ENCODE results near the gene ATP8B3. TPM values are rescaled to one million over a fixed set of nuclear protein-coding genes. Genes with fewer than 3 reads are reported as not detected.
A peak's percentile ranks its signal among the peaks of the same experiment; 100 is the strongest.

ATP8B3 gene
- total RNA-seq, 1 donor from 2014 or later = 0.69 TPM

DNA sequence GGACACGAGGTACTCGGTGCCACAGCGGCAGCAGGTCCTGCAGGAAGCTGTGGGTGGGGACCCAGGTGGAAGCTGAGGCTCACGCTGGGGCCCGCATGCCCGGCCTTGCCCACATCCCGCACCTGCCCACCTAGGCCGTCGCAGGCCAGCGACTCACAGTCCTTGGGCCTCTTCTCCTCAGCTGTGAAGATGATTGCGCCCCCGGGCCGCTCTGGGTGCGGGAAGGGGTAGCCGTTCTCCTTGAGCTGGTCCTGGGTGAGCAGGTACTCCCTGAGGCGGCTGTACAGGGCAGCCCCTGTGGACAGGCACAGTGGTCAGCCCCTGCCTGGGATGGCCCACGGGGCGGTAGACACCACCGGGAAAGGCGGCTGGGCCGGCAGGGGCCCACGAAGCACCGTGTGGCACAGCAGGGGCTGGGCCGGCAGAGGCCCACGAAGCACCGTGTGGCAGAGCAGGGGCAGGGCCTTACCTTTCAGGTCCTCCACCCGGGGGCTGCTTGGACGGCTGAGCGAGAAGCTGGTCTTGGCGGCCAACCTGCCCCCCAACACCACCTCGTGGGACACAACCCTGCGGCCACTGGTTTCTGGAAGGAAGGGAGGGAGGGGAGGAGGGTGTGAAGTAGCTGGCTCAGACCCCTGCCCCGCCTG is 6.6 kb upstream of the ATP8B3 start:
- Mint-ChIP-seq H3K27me3 (ENCODE audit: unreplicated experiment) (peaks cover 8% of the 10 kb centered on the region), H3K9me3 (ENCODE audit: unreplicated experiment) (no peaks in the 10 kb centered on the region), H3K4me3 (ENCODE audit: unreplicated experiment) (no peak overlapping the region), H3K36me3 (ENCODE audit: low read depth, unreplicated experiment) (peaks cover 5% of the 10 kb centered on the region), H3K27ac (ENCODE audit: unreplicated experiment) (no peak overlapping the region), H3K4me1 (ENCODE audit: unreplicated experiment) (no peaks in the 10 kb centered on the region)
- TF ChIP-seq CTCF (IDR thresholded peaks at IDR 0.05; ENCODE audit: unreplicated experiment) = no peak
- DNase-seq (ENCODE audit: low spot score) = no peak

GRCh38 chr19:1817553-1818179 is 5.6 kb upstream of the ATP8B3 start:
- Mint-ChIP-seq H3K4me1 (ENCODE audit: unreplicated experiment) (peaks cover 3% of the 10 kb centered on the region), H3K27ac (ENCODE audit: unreplicated experiment) (no peak overlapping the region), H3K27me3 (ENCODE audit: unreplicated experiment) (peaks cover 8% of the 10 kb centered on the region), H3K9me3 (ENCODE audit: unreplicated experiment) (no peaks in the 10 kb centered on the region), H3K4me3 (ENCODE audit: unreplicated experiment) (no peak overlapping the region), H3K36me3 (ENCODE audit: low read depth, unreplicated experiment) (peaks cover 5% of the 10 kb centered on the region)
- no peak for TF ChIP-seq CTCF (IDR thresholded peaks at IDR 0.05; ENCODE audit: unreplicated experiment)
- DNase-seq (ENCODE audit: low spot score) = no peak

DNA sequence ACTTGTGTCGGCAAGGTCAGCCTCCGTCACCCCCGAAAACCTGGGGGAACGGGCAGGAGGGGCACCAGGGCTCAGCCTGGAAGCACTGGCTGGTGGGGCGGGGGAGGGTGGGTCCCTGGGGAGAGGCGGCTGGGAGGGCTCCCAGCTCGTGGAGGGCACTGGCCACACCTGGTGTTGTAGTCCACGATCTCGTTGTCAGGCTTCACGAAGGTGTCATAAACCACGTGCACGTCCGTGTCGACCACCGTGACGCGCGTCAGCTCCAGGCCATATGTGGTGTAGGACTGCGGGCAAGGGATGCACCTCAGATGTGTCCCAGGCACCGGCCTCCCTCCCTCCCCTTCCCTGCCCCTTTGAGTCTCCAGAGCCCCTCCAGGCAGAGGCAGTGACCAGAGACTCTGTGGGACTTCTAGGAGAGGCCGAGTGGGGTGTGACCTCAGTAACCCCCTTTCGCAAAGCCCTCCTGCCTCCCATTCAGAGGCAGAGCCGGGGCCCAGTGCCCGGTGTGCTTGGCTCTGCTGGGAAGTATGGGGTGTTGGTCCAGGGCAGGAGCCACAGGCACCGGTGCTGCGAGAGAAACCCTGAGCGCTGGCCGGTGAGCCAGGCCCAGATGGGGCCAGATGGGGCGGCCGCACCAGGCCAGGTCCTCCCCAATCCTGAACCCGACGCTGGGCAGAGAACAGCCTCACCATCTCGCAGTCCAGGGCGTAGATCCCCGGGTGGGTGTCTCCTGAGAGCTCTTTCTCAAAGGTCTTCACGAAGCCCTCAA is 4.6 kb upstream of the ATP8B3 start:
- DNase-seq (ENCODE audit: low spot score) = no peak
- Mint-ChIP-seq H3K9me3 (ENCODE audit: unreplicated experiment) (no peaks in the 10 kb centered on the region), H3K4me3 (ENCODE audit: unreplicated experiment) (peak overlapping the region; percentile 21), H3K27ac (ENCODE audit: unreplicated experiment) (no peak overlapping the region), H3K4me1 (ENCODE audit: unreplicated experiment) (peaks cover 6% of the 10 kb centered on the region), H3K27me3 (ENCODE audit: unreplicated experiment) (peaks cover 8% of the 10 kb centered on the region), H3K36me3 (ENCODE audit: low read depth, unreplicated experiment) (peaks cover 5% of the 10 kb centered on the region)
- TF ChIP-seq CTCF (IDR thresholded peaks at IDR 0.05; ENCODE audit: unreplicated experiment) = no peak

GRCh38 chr19:1815605-1816529 is 3.8 kb upstream of the ATP8B3 start:
- no peak overlapping the region for H3K27ac Mint-ChIP-seq (ENCODE audit: unreplicated experiment)
- no peak for TF ChIP-seq CTCF (IDR thresholded peaks at IDR 0.05; ENCODE audit: unreplicated experiment)

More at GRCh38 chr19:1815605-1816529, 3.8 kb upstream of the ATP8B3 start:
- Mint-ChIP-seq H3K4me3 (ENCODE audit: unreplicated experiment) (no peak overlapping the region), H3K9me3 (ENCODE audit: unreplicated experiment) (no peaks in the 10 kb centered on the region), H3K4me1 (ENCODE audit: unreplicated experiment) (peaks cover 6% of the 10 kb centered on the region), H3K36me3 (ENCODE audit: low read depth, unreplicated experiment) (peaks cover 5% of the 10 kb centered on the region), H3K27me3 (ENCODE audit: unreplicated experiment) (peaks cover 8% of the 10 kb centered on the region)
- no peak for DNase-seq (ENCODE audit: low spot score)
